SKM-1 (cell line): Measurements from ENCODE around the gene AGBL4.

ENCODE experiments used
- DNase-seq: peaks from one replicate; lab custom pipeline; 2025; ENCODE audit not compliant: unreplicated experiment; lab: John Stamatoyannopoulos, UW

AGBL4 gene

GRCh38 chr1:49723662-49724061, 300.1 kb downstream of the AGBL4 start:
- no peak for DNase-seq

GRCh38 chr1:49694251-49694827, 329.4 kb downstream of the AGBL4 start:
- DNase-seq = no peak

- DNase-seq = no peak
Measured at GRCh38 chr1:49686107-49686506, 337.6 kb downstream of the AGBL4 start.

- DNase-seq = no peak
Measured at GRCh38 chr1:49677706-49678105, 346.0 kb downstream of the AGBL4 start.

- DNase-seq = no peak
Measured at GRCh38 chr1:49651136-49651535, 372.6 kb downstream of the AGBL4 start.

- no peak for DNase-seq
Measured at GRCh38 chr1:49630156-49630555, 393.6 kb downstream of the AGBL4 start.

GRCh38 chr1:49627781-49628180, 396.0 kb downstream of the AGBL4 start:
- DNase-seq = no peak

- DNase-seq = no peak
Measured at GRCh38 chr1:49626472-49626871, 397.3 kb downstream of the AGBL4 start.

GRCh38 chr1:49622877-49623276, 400.9 kb downstream of the AGBL4 start:
- no peak for DNase-seq

GRCh38 chr1:49606082-49606481, 417.7 kb downstream of the AGBL4 start:
- DNase-seq = no peak

GRCh38 chr1:49597436-49597835, 426.3 kb downstream of the AGBL4 start:
- DNase-seq = no peak

- no peak for DNase-seq
Measured at GRCh38 chr1:49576327-49576901, 447.3 kb downstream of the AGBL4 start.

- DNase-seq = no peak
Measured at GRCh38 chr1:49556676-49557234, 467.0 kb downstream of the AGBL4 start.

- DNase-seq = no peak
Measured at GRCh38 chr1:49552101-49552500, 471.7 kb downstream of the AGBL4 start.

GRCh38 chr1:49544615-49545014, 479.1 kb downstream of the AGBL4 start:
- DNase-seq = no peak

- DNase-seq = no peak
Measured at GRCh38 chr1:49541096-49541752, 482.5 kb downstream of the AGBL4 start.

GRCh38 chr1:49527606-49528305, 496.0 kb downstream of the AGBL4 start:
- DNase-seq = no peak

- DNase-seq = no peak
Measured at GRCh38 chr1:49526672-49527071, 497.1 kb downstream of the AGBL4 start.

- DNase-seq = no peak
Measured at GRCh38 chr1:49523764-49524163, 500.0 kb downstream of the AGBL4 start.

- DNase-seq = no peak
Measured at GRCh38 chr1:49466961-49467360, 556.8 kb downstream of the AGBL4 start.

- no peak for DNase-seq
Measured at GRCh38 chr1:49465486-49466185, 558.1 kb downstream of the AGBL4 start.
